ENCODE measurements around the gene DUOXA2.

The DUOXA2 gene

DNA sequence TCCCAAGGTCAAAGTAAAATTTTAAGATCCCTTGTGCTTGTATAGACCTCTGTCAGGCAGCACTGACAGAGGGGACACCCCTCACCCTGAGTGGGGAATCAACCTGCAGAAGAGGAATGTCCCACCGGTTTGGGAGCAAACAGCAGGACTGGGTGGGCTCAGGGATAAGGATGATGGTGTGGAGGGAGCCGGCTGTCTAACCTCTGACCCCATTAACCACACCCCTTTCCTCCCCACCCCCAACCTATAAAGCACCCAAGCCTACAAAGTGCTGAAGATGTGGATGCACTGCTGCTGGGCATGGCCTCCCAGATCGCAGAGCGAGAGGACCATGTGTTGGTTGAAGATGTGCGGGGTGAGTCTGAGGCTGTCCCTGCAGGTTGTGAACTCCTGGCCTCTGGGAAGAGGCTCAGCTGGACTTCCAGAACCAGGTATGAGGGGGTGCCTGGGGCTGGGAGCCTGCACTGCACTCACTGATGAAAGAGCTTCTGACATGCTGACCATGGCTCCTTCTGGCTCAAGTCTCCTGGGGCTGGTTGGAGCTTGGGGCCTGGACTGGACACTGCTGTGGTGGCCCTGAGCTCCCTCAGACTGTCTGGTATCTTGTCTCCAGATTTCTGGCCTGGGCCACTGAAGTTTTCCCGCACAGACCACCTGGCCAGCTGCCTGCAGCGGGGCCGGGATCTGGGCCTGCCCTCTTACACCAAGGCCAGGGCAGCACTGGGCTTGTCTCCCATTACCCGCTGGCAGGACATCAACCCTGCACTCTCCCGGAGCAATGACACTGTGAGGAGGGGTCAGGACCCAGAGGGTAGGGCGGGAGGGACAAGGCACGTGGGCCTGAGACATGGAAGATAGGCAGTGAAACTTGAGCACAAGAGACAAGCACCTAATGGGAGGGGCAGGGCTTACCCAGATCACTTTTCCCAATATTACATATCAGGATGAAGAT lies 25.0 kb downstream of the DUOXA2 start:
- TF ChIP-seq, protein P1, sequence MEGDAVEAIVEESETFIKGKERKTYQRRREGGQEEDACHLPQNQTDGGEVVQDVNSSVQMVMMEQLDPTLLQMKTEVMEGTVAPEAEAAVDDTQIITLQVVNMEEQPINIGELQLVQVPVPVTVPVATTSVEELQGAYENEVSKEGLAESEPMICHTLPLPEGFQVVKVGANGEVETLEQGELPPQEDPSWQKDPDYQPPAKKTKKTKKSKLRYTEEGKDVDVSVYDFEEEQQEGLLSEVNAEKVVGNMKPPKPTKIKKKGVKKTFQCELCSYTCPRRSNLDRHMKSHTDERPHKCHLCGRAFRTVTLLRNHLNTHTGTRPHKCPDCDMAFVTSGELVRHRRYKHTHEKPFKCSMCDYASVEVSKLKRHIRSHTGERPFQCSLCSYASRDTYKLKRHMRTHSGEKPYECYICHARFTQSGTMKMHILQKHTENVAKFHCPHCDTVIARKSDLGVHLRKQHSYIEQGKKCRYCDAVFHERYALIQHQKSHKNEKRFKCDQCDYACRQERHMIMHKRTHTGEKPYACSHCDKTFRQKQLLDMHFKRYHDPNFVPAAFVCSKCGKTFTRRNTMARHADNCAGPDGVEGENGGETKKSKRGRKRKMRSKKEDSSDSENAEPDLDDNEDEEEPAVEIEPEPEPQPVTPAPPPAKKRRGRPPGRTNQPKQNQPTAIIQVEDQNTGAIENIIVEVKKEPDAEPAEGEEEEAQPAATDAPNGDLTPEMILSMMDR (conservative IDR thresholded peaks at IDR 0.05): no peak
- peak overlapping the region; percentile 34 for H3K27ac ChIP-seq

DNA sequence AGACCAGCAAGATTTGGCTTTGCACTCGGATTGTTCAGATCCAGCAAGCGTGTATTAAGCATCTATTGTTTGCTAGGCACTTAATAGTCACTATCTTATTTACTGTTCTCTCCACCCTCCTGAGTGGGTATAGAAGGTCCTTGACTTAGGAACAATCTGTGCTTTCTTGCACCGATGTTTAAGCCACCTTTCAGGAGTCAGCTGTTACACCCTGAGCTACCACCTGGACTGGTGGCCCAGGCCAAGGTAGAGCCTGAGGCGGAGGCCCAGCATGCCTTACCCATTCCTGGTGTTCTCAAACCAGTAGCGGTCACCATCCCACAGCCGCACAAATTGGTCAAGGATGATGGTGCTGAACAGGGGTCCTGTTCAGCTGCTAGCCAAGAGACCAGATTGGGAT lies 25.6 kb downstream of the DUOXA2 start:
- TF ChIP-seq, protein P1 (conservative IDR thresholded peaks at IDR 0.05): no peak
- H3K27ac ChIP-seq: no peak overlapping the region; the same call in 1 of the 2 replicates

DNA sequence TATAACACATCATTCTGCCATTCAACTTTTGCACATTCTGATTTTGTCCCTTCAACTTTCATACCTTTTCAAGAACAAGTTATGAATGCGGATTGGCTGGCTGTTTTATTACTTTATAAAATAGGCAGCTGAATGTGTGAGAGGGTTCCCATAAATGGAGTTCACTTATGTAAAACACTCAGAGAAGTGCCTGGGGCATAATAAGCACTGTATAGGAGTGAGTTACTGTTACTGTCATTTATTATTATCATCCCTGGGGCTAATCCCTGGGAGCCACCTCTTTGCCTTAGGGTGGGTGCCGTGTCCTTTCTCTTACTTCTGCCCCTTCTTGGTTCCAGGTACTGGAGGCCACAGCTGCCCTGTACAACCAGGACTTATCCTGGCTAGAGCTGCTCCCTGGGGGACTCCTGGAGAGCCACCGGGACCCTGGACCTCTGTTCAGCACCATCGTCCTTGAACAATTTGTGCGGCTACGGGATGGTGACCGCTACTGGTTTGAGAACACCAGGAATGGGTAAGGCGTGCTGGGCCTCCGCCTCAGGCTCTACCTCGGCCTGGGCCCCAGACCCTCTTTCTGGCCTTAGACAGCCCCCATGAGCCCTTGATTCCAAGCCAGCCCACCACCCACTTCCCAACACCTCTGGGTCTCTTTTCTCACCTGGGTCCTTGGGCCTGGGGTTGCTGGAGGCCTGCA lies 26.6 kb downstream of the DUOXA2 start:
- TF ChIP-seq, protein P1 (conservative IDR thresholded peaks at IDR 0.05): no peak
- no peak overlapping the region for H3K27ac ChIP-seq

DNA sequence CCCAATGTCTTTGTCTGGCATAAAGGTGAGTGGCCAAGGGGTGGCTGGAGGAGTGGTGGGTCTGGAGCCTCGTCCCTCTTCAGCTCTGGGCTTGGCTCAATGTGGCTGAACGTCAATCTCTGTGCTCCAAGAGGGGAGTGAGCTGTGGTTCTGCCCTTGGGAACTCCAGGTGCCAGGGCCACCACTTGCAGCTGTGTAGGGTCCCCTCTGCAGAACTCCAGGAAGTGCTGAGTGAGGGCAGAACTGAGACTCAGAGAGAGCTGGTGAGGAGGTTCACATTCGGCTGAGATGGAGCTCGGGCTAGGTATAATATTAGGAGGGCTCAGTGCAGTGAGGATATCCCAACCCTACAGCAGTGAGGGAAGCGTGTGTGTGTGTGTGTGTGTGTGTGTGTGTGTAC lies 27.3 kb downstream of the DUOXA2 start:
- H3K27ac ChIP-seq: no peak overlapping the region
- TF ChIP-seq, protein P1 (conservative IDR thresholded peaks at IDR 0.05): no peak

DNA sequence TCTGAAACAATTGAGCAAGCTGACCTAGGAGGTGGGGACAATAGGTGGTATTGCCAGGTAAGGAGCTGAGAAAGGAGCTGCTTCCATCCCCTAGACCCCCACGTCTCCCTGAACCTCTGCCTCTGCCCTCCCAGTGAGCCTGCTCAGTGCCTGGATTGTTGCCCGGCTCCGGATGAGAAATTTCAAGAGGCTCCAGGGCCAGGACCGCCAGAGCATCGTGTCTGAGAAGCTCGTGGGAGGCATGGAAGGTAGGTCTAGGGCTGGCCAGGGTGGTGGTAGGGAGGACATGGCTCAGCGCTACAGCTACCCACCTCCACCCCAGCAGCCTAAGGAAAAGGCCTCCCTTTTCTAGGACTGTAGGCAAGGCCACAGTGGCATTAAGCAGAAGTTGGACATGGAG lies 28.9 kb downstream of the DUOXA2 start:
- TF ChIP-seq, protein P1 (conservative IDR thresholded peaks at IDR 0.05): no peak
- no peak overlapping the region for H3K27ac ChIP-seq

- no peak overlapping the region for H3K27ac ChIP-seq
- TF ChIP-seq, protein P1 (conservative IDR thresholded peaks at IDR 0.05): no peak
These were observed 29.8 kb downstream of the DUOXA2 start for GRCh38 chr15:45143946-45144345.

GRCh38 chr15:45144775-45145174 lies 30.6 kb downstream of the DUOXA2 start:
- H3K27ac ChIP-seq: no peak overlapping the region
- TF ChIP-seq, protein P1 (conservative IDR thresholded peaks at IDR 0.05): no peak

Data from VCaP (cell line).